ENCODE data around the gene UQCC5.

The UQCC5 gene

GRCh38 chr3:52570076-52570475 is 33.7 kb downstream of the UQCC5 start:
- DNase-seq (ENCODE audit: low read depth), result no peak

- no peak for DNase-seq (ENCODE audit: low read depth)
These were observed 35.8 kb downstream of the UQCC5 start for GRCh38 chr3:52572221-52572620.

GRCh38 chr3:52574056-52574965 is 37.9 kb downstream of the UQCC5 start:
- DNase-seq (ENCODE audit: low read depth), result no peak
